BE2C (cell line): ENCODE results near the gene EMD.
"Not testable (repeated sequence)": the region's sequence is repeated elsewhere in the genome, so short reads cannot be mapped to it uniquely, and the experiment has no call there.

Source experiments
- DNase-seq: peaks from one replicate; pipeline ENCODE4 v3.0.0-alpha.2; 2020
- H3K27me3 ChIP-seq: fragments of 250-450 bp; sonication (Bioruptor Pico); 2 replicates; pipeline ENCODE4 v1.5.1; 2020; ENCODE audit warnings: mild to moderate bottlenecking
- H3K36me3 ChIP-seq: fragments of 250-450 bp; sonication (Bioruptor Pico); 2 replicates; pipeline ENCODE4 v1.5.1; 2020; ENCODE audit warnings: mild to moderate bottlenecking
- H3K4me1 ChIP-seq: fragments of 250-450 bp; sonication (Bioruptor Pico); 2 replicates; pipeline ENCODE4 v1.5.1; 2020
- H3K4me3 ChIP-seq: 2 replicates; pipeline ENCODE4 v1.5.1; 2011; ENCODE audit warnings: low read depth, low read length
- H3K9me3 ChIP-seq: fragments of 250-450 bp; sonication (Bioruptor Pico); 2 replicates; pipeline ENCODE4 v1.5.1; 2020
- TF ChIP-seq, protein P1 (sequence below): IDR thresholded peaks from 2 replicates; pipeline ENCODE4 v1.5.1; 2012; ENCODE audit warnings: mild to moderate bottlenecking, low read depth, low read length

The EMD gene

DNA sequence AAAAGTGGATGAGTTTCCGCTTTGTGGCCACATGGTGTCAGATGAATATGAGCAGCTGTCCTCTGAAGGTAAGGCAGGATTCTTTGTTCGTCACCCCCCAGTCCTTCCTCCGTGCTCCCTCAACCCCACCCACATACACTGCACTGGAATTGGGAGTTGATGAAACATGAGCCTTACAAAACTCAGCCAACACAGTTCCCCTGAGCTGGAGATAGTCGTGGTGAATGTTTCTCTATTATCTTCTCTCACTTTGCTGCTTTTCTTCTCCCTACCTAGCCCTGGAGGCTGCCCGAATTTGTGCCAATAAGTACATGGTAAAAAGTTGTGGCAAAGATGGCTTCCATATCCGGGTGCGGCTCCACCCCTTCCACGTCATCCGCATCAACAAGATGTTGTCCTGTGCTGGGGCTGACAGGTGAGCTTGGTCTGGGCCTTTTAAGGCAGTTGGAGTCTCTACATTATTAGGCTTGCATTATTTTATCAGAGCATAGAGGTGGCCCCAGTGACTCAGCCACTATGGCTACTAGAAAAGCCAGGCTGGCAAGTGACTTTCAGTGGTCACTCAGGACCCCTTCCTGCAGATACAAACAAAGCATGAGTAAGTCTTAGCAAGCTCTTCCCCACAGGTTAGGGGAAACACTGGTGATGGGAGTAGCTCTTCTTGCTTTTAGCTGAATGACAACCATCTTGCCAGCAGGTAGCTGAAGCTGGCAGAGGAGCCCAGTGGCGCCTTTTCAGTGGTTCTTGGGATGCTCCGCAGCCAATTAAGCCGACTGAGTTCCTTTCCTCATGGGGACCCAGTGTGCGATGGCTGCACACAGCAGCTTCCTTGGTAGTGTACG, 20.7 kb downstream of the EMD start:
- H3K27me3 ChIP-seq, result 0 out of 2 replicates have a peak, but pooled peaks cover 2% of the 10 kb centered on the region
- no peaks in the 10 kb centered on the region for H3K4me1 ChIP-seq
- H3K9me3 ChIP-seq, result no peaks in the 10 kb centered on the region
- TF ChIP-seq, protein P1, sequence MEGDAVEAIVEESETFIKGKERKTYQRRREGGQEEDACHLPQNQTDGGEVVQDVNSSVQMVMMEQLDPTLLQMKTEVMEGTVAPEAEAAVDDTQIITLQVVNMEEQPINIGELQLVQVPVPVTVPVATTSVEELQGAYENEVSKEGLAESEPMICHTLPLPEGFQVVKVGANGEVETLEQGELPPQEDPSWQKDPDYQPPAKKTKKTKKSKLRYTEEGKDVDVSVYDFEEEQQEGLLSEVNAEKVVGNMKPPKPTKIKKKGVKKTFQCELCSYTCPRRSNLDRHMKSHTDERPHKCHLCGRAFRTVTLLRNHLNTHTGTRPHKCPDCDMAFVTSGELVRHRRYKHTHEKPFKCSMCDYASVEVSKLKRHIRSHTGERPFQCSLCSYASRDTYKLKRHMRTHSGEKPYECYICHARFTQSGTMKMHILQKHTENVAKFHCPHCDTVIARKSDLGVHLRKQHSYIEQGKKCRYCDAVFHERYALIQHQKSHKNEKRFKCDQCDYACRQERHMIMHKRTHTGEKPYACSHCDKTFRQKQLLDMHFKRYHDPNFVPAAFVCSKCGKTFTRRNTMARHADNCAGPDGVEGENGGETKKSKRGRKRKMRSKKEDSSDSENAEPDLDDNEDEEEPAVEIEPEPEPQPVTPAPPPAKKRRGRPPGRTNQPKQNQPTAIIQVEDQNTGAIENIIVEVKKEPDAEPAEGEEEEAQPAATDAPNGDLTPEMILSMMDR, result no peak
- peak overlapping the region; percentile 81 for H3K4me3 ChIP-seq
- DNase-seq, result no peak
- H3K36me3 ChIP-seq, result peaks cover 33% of the 10 kb centered on the region

DNA sequence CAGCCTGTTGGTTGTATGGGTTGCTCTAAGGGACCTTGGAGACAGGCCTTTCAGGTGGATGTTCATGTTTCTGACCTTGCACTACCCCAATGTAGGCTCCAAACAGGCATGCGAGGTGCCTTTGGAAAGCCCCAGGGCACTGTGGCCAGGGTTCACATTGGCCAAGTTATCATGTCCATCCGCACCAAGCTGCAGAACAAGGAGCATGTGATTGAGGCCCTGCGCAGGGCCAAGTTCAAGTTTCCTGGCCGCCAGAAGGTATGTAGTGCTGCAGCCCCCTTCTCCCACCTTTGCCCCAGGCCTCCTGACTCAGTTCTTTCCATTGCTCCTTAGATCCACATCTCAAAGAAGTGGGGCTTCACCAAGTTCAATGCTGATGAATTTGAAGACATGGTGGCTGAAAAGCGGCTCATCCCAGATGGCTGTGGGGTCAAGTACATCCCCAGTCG, 21.3 kb downstream of the EMD start:
- Histone ChIP-seq H3K36me3 (peaks cover 33% of the 10 kb centered on the region), H3K4me3 (peak overlapping the region; percentile 81; the same call in 1 of the 2 replicates)
- not testable (repeated sequence) for H3K9me3 ChIP-seq, H3K4me1 ChIP-seq, H3K27me3 ChIP-seq, DNase-seq

GRCh38 chrX:154401045-154401799, 22.1 kb downstream of the EMD start:
- H3K4me1 ChIP-seq, result no peaks in the 10 kb centered on the region
- DNase-seq, result peak; percentile 37

DNA sequence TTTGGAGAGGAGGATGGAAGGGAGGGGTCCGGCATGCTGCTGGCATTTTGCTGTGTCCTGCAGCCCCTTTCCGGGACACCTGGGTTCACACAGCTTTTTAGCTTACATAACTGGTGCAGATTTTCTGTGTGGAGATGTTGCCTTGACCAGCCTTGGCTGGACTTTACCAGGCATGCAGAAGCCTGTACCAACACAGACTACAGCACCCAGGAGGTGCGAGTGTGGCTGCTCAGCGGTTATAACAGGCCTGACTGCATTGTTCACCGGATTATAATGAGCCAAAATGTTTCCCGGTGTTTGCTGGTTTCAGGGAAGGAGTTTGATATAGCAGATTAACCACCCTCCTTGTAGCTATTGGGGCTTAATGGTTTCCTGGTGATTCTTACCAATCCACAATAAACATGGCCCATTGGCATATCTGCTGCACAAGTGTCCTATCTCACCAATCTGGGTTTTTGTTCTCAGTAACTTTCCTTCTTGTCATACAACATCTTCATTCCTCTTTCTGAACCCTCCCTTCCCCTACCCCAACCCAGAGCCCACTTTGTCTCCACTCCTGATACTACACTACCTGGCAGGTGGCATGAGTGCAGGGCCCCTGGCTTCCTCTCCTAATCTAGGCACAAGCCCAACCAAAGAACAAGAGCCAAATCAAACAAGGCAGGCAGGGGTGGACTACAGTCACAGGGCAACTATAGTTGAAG, 23.0 kb downstream of the EMD start:
- peaks cover 33% of the 10 kb centered on the region for H3K36me3 ChIP-seq
- DNase-seq, result no peak
- H3K27me3 ChIP-seq, result 0 out of 2 replicates have a peak, but pooled peaks cover 2% of the 10 kb centered on the region
- TF ChIP-seq, protein P1, result no peak
- H3K4me1 ChIP-seq, result no peaks in the 10 kb centered on the region
- no peak overlapping the region for H3K4me3 ChIP-seq
- H3K9me3 ChIP-seq, result no peaks in the 10 kb centered on the region

More at GRCh38 chrX:154401045-154401799, 22.1 kb downstream of the EMD start:
- H3K9me3 ChIP-seq, result no peaks in the 10 kb centered on the region
- 0 out of 2 replicates have a peak, but pooled peaks cover 2% of the 10 kb centered on the region for H3K27me3 ChIP-seq
- peaks cover 33% of the 10 kb centered on the region for H3K36me3 ChIP-seq
- no peak overlapping the region for H3K4me3 ChIP-seq
- TF ChIP-seq, protein P1, result no peak

GRCh38 chrX:154402622-154403127, 23.6 kb downstream of the EMD start:
- H3K4me1 ChIP-seq, result no peaks in the 10 kb centered on the region
- H3K9me3 ChIP-seq, result no peaks in the 10 kb centered on the region
- H3K4me3 ChIP-seq, result no peak overlapping the region
- TF ChIP-seq, protein P1, result no peak
- DNase-seq, result no peak
- H3K36me3 ChIP-seq, result peaks cover 33% of the 10 kb centered on the region
- H3K27me3 ChIP-seq, result 0 out of 2 replicates have a peak, but pooled peaks cover 2% of the 10 kb centered on the region

- Histone ChIP-seq H3K4me3 (no peak overlapping the region), H3K36me3 (peaks cover 33% of the 10 kb centered on the region), H3K9me3 (no peaks in the 10 kb centered on the region), H3K4me1 (no peaks in the 10 kb centered on the region), H3K27me3 (0 out of 2 replicates have a peak, but pooled peaks cover 2% of the 10 kb centered on the region)
- no peak for DNase-seq
- TF ChIP-seq, protein P1, result no peak
Measured at GRCh38 chrX:154403192-154403591, 24.1 kb downstream of the EMD start.
